GM12873 (cell line): Measurements from ENCODE around the gene SPINK8.

Experiments
- TF ChIP-seq, protein P1 (sequence below): IDR thresholded peaks from 2 replicates; pipeline ENCODE4 v1.5.1; 2012; ENCODE audit warnings: low read depth, mild to moderate bottlenecking, moderate library complexity, low read length, control low read depth; ENCODE audit not compliant: insufficient read depth; ENCODE audit errors: missing control alignments

Gene SPINK8

DNA sequence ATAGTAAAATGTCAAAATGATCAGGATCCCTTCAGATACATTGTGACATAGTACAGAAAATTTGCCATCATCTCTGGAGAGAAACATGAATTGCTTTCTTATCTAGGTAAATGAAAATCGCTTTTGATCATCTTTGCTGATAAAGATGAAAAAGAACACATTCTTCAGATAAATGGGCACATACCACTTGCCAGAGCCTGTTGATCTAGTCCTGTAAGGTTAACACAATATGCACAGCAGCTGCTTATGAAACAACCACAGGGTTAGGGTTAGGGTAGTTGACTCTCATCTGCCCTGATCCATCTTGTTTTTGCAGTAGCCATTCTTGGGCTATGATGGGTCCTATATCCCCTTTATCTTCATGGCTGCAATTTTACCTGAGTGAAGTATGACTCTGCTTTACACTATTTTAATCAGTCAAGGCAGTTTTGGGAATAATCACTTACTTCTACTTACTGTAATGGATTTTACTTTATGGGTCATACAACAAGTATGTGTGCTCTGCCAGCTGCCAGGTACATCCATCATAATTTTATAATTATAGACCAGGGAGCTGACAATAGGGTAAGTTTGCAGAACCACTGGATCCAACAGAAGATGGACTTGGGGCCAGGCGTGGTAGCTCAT is 12.6 kb upstream of the SPINK8 start:
- TF ChIP-seq, protein P1, sequence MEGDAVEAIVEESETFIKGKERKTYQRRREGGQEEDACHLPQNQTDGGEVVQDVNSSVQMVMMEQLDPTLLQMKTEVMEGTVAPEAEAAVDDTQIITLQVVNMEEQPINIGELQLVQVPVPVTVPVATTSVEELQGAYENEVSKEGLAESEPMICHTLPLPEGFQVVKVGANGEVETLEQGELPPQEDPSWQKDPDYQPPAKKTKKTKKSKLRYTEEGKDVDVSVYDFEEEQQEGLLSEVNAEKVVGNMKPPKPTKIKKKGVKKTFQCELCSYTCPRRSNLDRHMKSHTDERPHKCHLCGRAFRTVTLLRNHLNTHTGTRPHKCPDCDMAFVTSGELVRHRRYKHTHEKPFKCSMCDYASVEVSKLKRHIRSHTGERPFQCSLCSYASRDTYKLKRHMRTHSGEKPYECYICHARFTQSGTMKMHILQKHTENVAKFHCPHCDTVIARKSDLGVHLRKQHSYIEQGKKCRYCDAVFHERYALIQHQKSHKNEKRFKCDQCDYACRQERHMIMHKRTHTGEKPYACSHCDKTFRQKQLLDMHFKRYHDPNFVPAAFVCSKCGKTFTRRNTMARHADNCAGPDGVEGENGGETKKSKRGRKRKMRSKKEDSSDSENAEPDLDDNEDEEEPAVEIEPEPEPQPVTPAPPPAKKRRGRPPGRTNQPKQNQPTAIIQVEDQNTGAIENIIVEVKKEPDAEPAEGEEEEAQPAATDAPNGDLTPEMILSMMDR, result no peak

DNA sequence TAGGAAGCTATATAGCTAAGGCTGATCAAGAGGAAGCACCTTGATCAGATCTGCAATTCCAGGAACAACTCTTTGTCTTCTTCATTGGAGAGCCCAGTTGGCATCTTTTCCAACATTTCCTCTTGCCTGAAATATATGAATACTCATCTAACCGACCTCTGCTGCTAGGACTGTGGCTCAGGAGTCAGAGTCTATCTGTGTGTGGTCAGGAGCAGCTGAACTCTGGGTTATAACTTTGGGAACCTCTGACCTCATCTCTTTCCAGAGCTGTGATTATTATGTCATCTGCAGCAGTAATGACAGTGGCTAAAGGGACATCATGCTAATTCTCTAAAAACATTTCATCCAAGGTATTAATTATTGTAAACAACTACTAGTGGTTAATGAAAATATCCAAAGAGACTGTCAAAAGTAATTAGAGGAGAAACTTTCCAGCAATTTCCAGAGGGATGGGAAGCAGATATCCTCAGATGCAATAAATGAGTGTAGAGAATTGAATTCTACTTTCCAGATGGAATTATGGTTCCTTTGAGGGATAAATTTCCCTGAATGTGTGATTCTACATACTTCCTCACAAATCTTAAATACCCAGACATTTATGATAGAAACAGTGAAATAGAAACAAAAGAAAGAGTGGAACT is 11.5 kb upstream of the SPINK8 start:
- TF ChIP-seq, protein P1, result no peak

DNA sequence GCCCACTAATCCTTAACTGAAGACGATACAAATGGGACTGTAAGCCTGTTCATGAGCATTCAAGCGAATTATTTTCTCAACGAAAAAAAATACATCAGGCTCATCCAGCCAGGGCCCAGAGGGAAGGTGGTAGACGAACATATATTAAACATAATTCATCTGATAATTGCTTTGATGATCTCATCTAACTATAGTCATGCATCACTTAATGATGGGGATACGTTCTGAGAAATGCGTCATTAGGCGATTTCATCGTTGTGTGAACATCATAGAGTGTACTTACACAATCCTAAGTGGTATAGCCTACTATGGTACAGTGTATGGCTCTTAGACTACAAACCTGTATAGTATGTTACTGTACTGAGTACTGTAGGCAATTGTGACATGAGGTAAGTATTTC is 10.0 kb upstream of the SPINK8 start:
- TF ChIP-seq, protein P1, result no peak

DNA sequence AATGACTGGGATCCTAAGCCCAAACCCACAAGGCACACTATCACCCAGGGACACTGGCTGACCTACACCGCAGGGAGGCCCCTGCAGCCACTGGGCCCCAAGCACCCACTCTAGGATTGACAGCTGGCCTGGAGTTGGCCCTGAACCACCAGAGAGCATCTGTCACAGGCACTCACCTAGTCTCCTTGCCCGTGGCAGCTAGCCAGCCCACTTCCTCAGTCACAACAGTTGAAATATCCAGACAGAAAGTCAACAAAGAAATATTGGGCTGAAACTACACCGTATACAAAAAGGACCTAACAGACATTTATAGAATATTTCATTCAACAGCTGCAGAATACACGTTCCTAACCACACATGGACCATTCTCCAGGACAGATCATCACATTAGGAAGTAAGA is 5.2 kb upstream of the SPINK8 start:
- TF ChIP-seq, protein P1, result no peak

DNA sequence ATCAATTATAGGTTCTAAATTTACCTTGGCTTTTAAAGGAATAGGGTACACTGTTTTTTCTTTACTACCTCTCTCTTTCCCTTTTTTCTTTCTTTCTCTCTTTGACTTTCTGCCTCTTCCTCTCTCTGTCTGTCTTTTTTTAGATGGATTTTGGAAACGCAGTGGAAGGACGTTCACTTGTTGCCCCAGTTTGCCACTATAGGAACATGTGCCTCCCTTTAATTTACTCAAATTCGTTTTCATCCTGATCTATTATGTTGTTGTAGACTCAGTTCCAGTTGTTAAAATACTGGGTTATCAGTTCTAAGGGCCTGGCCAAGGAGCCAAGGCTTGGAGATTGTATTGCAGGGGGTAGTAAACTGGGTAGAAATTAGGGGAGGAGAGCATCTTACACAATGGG is 1.1 kb upstream of the SPINK8 start:
- TF ChIP-seq, protein P1, result no peak

DNA sequence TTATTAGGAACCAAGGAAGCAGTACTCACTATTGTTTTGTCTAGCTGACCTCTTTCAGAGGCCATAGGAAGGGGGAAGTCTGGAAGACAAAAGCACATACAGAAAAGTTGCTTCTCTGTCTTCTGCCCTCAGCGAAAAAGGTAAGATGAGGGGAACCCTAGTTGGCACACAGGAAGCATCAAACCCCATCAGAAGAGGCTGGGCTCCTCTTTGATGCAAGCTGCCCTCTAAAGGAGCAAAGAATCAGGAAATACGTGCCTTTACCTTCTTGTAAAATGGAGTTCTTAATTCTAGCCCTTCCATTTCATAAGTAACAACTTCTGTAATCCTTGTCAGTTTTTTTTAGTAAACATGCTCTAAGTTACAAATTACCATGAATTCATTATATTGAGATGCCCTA is 12.5 kb downstream of the SPINK8 start:
- TF ChIP-seq, protein P1, result no peak

DNA sequence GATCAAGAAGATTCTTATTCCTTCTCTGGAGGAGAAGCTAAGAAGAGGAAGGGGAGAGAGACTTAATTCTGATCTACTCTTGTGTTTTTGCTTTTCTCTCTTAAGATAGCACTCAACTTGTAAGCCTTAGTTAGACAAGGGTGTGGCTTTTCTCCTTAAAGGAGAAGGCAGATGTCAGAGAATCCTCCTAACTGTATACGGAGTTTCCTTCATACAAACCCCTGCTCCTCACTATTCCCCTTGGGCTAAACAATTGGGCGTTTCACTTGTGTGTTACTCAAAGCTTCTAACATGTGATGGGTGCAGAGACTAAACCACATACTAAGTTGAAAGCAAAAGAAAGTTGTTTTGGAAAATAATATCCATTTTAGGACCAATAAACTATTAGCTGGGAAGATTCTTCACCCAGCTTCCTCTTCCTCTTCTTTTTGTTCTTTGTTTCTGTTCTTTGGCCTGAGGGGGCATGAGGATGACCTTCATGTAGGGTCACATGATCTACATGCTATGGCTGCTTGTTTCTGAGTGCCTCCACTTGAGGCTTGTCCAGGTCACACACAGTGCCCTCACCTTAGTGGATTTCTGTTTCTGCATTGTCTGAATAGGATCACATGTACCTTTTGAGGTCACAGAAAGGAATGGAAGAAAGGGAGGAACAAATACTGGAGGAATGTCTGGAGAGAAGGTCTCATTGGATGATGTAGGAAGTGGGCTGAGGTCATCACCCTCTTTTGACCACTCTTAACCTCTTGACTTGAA is 14.6 kb downstream of the SPINK8 start:
- TF ChIP-seq, protein P1, result no peak
